Endometrial microvascular endothelial cells (primary cell): Measurements from ENCODE around the gene TFPI. TPM values are rescaled to one million over a fixed set of nuclear protein-coding genes. Genes with fewer than 3 reads are reported as not detected.
"Not testable (repeated sequence)": the region's sequence is repeated elsewhere in the genome, so short reads cannot be mapped to it uniquely, and the experiment has no call there.

Experiments
- in situ Hi-C: cut with HindIII; loops from 2 replicates; pipeline ENCODE4 v1.10.0; 2017; ENCODE audit warnings: low sequenced_read_pairs, low pct_unique_long_range_greater_than_20kb; ENCODE audit errors: inconsistent ontology term
- total RNA-seq: library from RNA; depleted of rRNA; stranded (reverse); fragments of >200 nt; gene quantifications from one replicate; pipeline ENCODE4 v1.2.3, GENCODE V29; 2015; ENCODE audit errors: inconsistent ontology term

The TFPI gene
- total RNA-seq, 1 donor from 2014 or later = 178 TPM

DNA sequence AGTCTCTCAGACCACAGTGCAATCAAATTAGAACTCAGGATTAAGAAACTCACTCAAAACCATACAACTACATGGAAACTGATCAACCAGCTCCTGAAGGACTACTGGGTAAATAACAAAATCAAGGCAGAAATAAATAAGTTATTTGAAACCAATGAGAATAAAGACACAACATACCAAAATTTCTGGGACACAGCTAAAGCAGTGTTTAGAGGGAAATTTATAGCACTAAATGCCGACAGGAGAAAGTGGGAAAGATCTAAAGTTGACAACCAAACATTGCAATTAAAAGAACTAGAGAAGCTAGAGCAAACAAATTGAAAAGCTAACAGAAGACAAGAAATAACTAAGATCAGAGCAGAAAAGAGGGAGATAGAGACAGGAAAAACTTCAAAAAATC is 18.9 kb downstream of the TFPI start:
- in situ Hi-C loops = not testable (repeated sequence)

DNA sequence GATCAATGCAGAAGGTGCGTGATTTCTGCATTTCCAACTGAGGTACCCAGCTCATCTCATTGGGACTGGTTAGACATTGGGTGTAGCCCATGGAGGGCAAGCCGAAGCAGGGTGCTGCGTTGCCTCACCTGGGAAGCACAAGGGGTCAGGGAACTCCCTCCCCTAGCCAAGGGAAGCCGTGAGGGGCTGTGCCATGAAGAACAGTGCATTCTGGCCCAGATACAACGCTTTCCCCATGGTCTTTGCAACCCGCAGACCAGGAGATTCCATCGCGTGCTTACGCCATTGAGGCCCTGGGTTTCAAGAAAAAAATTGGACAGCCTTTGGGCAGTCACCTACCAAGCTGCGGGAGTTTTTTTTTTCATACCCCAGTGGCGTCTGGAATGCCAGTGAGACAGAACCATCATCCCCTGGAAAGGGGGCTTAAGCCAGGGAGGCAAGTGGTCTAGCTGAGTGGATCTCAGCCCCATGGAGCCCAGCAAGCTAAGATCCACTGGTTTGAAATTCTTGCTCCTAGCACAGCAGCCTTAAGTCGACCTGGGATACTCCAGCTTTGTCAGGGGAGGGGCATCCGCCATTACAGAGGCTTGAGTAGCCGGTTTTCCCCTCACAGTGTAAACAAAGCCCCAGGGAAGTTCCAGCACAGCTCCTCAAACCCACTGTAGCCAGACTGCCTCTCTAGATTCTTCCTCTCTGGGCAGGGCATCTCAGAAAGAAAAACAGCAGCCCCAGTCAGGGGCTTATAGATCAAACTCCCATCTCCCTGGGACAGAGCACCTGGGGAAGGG is 21.7 kb downstream of the TFPI start:
- in situ Hi-C loops = no loop called here

DNA sequence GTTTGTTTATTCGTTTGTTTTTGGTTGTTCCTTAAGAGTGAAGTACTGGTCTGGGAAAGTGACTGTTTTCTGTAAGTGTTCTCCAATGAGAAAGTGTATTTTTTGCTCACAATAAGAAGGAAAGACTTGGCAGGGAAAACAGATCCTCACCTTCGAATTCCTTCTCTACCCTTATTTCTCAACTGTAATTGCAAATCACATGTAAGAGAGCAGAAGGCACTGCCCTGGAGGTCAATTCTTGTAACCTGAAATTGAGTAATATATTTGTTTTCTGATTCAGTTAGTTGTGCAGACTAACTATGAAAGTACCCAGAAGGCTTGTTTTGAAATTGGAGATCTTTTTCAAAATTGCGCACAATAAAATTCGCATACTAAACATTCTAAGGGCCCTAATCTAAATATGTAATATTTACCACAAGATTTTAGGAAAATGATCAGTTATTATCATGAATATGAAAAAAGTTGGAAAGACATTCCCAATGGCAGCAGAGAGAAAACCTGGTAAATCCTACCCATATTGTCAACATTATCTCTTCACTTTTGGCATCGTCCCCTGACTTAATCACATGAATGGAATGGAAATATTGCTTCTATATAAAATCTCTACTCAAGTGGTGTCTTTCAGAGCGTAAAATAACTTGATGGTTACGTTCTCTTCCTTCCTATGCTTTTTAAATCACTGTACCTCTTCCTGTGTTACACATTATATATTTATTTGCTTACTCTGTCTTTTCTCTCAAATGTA is 24.1 kb downstream of the TFPI start:
- in situ Hi-C loops = no loop called here

DNA sequence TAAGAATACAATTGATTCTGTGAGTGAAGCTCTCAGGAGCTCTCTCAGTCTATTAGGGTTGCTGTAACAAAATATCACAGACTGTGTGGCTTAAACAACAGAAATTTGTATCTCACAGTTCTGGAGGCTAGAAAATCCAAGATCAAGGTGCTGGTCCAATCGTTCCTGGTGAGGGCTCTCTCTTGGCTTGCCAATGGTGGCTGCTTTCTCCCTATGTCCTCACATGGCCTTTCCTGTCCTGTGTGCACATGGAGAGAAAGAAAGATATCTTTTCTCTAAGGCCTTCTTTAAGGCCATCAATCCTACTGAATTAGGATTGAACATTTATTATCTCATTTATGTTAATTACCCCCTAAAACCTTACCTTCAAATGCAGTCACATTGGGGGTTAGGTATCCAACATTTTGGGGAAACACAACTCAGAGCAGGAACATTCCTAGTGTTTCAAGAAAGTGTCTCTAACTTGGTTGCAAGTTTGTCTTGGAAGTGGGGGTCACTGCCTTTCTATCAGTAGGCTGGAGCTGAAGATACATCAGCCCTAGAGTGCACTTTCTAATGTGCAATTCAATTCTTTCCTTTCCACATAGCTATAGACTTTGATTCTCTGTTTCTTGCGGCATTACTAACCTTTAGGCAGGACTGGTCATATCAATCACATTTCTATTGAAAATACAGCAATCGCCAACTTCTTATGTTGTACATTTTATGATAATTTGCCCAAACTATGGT is 24.8 kb downstream of the TFPI start:
- in situ Hi-C loops = no loop called here

DNA sequence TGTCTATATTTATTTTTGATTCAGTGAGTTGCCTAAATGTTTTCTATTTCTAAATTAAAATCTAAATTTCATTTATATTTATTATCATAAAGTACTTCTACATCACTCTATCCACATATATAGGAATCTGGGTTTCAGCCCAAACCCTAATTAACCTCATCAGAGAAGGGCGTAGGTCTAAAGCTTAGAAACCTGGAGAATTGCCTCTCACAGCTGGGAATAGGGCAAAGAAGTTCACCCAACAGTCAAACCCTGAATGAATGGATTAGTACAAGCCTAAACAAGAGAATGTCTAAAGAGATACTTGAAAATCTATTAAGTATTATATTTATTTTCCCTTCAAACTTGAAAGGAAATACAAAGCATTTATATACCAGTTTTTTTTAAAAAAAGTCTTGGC is 26.2 kb downstream of the TFPI start:
- in situ Hi-C loops = no loop called here

DNA sequence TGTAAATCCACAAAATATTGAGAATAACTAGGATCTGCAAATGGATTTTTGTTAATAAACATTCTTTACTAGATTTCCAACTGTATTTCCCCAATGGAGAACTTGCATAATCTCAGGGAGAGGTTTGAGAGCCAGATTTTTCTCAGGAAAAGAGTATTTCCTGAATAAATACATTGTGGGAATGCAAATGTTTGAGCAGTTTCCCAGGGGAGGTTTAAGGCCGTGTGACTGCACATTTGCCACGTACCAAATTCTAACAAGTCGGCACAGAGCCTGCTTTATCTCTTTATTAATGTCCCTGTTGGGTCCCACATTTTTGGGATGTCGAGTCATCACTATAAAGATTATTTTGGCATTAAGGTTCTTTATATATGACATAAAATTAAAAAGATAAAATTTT is 27.0 kb downstream of the TFPI start:
- in situ Hi-C loops = no loop called here

DNA sequence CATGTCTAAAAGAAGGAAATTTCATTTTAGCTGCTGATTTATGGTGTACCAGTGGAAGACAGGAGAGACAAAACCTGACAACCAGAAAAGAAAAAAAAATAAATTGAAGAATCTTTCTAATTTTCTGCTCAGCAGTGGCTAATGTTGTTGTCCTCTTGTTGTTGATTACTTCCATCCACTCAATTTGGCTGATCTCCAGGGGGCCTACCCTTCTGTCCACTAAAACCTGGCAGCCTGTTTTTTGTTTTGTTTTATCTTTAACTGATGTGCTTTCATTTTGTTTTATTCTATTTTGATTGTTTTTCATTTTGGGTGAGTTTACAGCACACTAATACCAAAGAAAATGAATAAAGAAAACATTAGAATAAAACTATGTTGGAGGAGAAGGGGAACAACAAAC is 27.4 kb downstream of the TFPI start:
- in situ Hi-C loops = no loop called here

DNA sequence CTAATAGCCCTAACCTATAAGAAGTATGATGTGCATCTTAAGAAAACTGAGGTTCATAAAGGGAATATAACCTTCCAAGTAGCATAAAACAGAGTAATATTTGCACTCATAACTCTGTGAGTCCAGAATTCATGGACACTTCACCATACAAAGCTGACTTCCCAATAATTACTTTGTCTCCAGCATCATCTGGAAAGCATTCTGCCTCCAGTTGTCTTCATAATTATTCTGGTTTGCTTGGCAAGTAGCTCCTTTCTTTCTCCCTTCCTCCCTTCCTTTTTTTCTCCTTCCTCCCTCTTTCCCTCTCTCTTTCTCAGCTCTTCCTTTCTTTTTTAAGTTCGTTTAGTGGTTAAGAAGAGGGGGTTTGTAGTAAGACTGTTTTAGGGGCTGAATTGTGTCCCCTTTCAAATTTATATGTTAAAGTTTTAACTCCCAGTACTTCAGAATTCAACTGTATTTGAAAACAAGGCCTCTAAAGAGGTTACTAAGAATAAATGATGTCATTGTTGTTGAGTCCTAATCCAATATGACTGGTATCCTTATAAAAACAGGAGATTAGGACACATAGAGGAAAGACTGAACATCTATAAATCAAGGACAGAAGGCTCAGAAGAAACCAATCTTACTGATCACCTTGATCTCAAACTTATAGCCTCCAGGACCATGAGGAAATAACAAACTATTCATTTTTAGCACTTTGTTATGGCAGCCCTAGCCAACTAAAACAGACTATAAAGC is 28.9 kb downstream of the TFPI start:
- in situ Hi-C loops = no loop called here

DNA sequence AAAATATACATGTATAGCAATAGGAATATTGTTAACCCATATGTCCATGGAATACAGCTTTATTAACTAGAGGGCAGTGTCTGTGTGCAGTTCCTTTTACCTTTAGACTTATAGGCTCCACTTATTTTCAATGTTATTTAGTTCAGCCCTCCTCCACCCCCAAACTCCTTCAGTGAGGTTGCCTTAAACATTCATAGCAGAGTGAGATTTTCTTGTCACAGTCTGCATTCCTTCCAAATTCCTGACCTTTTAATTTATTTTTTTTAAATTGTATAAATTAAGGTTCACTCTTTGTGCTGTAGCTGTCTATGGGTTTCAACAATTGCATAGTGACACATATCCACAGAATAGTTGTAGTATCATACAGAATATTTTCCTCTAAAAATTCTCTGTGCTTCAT is 30.9 kb downstream of the TFPI start:
- in situ Hi-C loops = no loop called here

DNA sequence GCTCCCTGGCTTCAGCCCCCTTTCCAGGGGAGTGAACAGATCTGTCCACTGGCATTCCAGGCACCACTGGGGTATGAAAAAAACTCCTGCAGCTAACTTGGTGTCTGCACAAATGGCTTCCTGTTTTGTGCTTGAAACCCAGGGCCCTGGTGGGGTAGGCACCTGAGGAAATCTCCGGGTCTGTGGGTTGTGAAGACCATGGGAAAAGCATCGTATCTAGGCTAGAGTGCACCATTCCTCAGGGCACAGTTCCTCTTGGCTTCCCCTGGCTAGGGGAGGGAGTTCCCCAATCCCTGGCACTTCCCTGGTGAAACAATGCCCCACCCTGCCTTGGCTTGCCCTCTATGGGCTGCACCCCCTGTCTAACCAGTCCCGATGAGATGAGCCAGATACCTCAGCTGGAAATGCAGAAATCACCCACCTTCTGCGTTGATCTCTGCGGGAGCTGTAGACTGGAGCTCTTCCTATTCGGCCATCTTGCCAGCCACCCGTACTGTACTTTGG is 34.1 kb downstream of the TFPI start:
- in situ Hi-C loops = no loop called here

DNA sequence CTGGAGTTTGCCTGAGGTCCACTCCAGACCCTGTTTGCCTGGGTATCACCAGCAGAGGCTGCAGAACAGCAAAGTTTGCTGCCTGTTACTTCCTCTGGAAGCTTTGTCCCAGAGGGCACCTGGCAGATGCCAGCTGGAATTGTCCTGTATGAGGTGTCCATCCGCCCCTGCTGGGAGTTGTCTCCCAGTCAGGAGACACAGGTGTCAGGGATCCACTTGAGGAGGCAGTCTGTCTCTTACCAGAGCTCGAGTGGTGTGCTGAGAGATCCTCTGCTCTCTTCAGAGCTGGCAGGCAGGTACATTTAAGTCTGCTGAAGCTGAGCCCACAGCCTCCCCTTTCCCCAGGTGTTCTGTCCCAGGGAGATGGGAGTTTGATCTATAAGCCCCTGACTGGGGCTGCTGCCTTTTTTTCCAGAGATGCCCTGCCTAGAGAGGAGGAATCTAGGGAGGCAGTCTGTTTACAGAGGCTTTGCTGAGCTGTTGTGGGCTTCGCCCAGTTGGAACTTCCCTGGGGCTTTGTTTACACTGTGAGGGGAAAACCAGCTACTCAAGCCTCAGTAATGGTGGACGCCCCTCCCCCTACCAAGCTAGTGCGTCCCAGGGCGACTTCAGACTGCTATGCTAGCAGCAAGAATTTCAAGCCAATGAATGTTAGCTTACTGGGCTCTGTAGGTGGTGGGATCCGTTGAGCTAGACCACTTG is 34.7 kb downstream of the TFPI start:
- in situ Hi-C loops = no loop called here

DNA sequence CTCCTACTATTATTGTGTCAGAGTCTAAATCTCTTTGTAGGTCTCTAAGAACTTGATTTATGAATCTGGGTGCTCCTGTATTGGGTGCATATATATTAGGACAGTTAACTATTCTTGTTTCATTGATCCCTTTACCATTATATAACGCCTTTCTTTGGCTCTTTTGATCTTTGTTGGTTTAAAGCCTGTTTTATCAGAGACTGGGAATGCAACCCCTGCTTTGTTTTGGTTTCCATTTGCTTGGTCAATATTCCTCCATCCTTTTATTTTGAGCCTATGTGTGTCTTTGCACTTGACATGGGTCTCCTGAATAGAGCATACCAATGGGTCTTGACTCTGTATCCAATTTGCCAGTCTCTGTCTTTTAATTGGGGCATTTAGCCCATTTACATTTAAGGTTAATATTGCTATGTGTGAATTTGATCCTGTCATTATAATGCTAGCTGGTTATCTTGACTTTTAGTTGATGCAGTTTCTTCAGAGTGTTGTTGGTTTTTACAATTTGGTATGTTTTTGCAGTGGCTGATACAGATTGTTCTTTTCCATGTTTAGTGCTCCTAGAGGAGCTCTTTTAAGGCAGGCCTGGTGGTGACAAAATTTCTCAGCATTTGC is 36.4 kb downstream of the TFPI start:
- in situ Hi-C loops = not testable (repeated sequence)

DNA sequence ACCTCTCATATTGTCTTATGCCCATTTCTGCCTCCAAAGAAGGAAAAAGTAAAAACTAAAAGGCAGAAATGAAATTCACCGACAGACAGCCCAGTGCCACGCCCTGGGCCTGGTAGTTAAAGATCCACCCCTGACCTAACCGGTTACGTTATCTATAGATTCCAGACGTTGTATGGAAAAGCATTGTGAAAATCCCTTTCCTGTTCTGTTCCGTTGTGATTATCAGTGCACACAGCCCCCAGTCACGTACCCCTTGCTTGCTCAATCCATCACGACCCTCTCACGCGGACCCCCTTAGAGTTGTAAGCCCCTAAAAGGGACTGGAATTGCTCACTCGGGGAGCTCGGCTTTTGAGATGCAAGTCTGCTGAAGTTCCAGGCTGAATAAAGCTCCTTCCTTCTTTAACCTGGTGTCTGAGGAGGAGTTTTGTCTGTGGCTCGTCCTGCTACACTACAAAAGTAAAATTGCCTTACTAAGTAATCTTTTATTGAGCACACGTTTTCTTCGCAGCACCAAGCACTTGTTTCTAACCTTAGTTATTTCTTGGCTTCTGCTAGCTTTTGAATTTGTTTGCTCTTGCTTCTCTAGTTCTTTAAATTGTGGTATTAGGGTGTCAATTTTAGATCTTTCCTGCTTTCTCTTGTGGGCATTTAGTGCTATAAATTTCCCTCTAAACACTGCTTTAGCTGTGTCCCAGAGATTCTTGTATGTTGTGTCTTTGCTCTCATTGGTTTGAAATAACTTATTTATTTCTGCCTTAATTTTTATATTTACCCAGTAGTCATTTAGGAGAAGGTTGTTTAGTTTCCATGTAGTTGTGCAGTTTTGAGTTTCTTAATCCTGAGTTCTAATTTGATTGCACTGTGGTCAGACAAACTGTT is 37.4 kb downstream of the TFPI start:
- in situ Hi-C loops = not testable (repeated sequence)

DNA sequence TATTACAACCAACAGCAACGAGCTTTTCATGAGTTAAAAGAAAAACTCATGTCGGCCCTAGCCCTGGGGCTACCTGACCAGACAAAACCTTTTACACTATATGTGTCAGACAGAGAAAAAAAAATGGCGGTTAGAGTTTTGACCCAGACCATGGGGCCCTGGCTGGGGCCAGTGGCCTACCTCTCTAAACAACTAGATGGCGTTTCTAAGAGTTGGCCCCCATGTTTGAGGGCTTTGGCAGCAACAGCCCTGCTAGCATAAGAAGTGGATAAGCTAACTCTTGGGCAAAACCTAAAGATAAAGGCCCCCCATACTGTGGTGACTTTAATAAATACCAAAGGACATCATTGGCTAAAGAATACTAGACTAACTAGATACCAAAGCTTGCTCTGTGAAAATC is 39.3 kb downstream of the TFPI start:
- in situ Hi-C loops = no loop called here

DNA sequence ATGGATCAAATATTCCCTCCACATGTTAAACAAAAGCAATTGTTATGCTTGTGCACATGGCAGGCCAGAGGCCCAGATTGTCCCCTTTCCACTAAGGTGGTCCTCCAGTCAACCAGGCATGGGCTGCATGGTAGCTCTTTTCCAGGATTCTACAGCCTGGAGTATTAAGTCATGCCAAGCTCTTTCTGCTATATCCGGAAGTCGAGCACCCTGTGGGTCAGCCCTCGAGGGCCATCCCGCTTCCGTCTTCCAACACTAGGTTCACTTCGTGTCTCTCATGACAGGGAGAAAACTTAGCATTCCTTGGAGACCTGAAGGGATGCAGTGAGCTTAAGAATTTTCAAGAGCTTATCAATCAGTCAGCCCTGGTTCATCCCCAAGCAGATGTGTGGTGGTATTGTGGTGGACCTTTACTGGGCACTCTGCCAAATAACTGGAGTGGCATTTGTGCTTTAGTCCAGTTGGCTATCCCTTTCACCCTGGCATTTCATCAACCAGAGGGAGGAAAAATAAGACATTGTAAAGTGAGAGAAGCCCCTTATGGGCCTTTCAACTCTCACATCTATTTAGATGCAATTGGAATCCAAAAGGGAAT is 39.9 kb downstream of the TFPI start:
- in situ Hi-C loops = not testable (repeated sequence)

DNA sequence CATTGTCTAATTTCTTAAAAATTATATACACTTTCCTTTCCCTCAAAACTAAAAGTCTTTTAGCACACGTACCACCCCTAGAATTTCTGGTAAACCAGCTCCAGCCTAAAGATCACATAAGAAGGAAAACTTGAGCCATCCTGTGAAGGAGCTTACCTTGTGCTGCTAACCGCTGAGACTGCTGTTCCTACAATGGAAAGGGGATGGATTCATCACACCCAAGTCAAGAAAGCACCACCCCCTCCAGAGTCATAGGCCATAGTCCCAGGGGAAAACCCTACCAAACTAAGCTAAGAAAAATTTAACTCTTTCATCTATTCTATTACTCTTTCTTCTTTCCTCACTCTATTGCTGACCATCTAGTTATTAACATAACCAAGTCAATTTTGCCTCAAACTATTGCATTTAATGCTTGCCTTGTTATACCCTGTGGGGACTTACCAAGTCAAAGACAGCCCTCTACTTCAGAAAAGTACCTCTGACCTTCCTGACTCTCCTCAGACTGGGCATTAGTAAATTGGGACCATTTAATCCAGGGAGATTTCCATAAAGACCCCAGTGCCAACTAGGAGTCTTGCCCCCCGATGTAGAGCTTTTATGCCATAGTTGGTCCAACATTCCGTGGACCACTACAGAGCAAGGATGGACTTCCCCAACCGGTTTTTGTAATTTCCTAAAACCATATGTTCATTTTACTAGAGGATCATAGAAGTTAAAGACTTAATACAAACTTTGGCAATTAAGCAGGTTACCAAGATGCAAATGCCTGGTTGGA is 40.6 kb downstream of the TFPI start:
- in situ Hi-C loops = not testable (repeated sequence)
